HG03460 (cell line): ENCODE results near the gene KCNIP1.

Source experiments
- ATAC-seq: cut with Tn5 transposase; IDR thresholded peaks from one replicate; pipeline ENCODE4 v1.9.1; 2021; ENCODE audit not compliant: unreplicated experiment

The KCNIP1 gene

DNA sequence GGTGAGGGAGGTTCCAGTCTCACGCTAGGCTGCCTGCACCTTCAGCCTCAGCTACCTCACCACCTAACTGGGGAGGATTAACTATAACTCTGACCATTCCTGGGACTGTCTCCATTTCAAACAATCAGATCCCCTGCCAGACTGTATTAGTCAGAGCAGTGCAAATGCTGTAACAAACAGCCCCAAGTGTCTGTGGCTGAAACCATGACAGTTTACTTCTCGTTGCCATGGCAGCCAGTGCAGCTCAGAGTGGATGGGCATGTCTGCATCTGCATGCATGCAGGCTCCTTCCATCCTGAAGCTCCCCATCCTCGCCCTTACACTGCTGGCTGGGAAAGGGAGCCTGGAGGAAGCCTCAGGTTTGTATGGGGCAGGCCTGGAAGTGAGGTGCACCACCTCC is 86.7 kb downstream of the KCNIP1 start:
- no peak for ATAC-seq

DNA sequence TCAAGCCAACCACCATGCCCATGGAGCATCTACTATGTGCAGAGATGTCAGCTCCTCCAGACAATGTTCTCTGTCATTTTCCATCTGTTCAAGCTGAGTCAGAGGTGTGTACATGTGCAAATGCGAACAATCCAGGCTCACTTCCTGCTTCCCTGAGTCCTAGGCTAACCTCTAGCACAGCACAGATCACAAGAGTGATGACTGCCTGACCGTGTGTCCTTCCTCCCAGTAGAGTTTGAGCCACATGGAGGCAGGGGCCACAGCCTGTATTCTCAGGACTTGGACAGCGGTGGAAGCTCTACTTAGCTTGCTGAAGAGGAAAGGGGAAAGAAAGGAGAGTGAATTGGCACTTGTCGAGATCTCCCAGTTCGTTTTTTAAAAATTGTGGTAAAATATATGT is 87.2 kb downstream of the KCNIP1 start:
- no peak for ATAC-seq

DNA sequence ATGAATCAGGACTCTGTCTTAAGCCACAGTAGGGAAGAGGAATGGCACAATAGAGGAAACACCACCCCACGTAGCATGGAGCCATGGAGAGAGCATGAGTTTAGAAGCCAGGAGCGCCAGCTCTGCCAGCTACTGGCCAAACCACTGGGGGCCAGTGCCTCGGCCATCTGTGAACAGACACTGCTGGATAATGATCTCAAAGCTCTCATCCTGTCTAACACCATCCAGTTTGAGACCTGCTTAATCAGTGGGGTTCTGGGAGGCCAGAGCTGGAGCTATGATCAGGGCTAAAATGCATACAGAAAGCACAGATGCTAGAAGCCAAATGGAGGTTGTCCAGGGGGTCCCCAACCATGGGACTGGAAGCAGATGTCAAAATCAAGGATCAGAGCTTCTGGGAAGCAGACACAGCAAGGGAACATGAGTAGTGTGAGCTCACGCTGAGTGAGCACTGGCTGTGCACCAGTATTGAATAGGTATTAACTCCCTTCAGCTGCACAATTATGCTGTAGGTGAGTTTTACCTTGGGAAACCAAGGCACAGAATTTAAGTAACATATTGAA is 92.7 kb downstream of the KCNIP1 start:
- ATAC-seq = no peak

DNA sequence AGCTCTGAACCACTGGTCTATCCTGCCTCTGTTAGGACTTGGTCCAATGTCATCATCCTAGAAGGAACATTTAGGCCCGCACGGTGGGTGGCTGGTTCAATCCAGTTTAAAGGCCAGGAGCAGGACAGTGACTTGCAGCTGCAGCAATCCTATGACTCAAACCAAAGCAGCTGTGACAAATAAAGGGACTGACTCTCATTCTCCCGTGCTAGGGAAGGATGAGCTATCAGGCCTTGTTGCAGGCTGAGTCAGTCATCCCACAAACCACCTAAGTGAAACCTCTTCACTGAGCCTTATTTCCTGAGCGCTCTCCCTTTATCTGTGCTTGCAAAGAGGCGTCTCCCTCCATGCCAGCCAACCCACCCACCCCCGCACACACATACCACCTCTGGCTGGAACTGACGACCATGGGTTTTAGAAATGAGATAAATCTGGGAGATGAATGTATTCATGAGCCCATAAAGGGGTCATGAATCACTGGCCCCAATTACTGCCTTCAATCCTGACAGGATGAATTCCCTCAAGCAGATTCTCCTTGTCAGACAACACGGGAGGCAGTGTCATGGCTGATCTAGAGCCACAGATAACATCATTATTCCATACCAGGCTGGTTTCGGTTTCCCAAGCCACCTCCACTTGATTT is 93.4 kb downstream of the KCNIP1 start:
- no peak for ATAC-seq

DNA sequence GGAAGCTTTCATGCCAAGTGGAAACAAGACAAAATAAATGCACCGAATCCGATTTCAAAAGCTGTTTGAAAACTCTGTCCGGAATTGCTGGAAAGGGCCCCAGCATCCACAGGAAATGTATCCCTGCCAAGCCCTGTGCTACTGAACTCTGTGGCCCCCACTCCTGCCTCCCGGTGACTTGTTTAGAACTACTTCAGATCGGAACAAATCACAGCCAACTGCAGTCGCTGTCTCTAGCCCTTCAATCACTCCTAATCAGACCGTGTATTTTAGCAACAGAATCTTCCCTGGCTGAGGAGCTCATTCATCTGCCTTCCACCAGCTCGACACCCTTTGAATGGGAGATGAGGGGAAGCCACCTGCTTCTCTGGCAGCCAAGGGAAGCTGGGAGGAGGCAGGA is 94.1 kb downstream of the KCNIP1 start:
- no peak for ATAC-seq

DNA sequence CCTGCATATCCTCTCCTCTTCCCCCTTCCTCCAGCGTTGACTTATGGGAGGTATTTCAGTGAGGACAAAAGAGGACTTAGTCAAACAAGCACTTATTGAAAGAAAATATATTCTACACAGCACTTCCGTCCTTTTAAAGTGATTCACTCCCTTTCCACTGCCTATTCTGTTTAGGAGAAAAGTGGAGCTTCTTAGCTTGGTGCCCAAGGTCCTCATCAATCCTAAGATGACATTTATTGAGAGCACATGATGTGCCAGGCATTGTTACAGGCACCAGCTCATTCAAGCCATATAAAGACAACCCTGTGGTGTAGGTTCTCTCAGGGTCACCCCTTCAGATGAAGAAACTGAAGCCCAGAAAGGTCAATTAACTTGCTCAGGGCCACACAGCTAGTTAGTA is 95.9 kb downstream of the KCNIP1 start:
- ATAC-seq = no peak

DNA sequence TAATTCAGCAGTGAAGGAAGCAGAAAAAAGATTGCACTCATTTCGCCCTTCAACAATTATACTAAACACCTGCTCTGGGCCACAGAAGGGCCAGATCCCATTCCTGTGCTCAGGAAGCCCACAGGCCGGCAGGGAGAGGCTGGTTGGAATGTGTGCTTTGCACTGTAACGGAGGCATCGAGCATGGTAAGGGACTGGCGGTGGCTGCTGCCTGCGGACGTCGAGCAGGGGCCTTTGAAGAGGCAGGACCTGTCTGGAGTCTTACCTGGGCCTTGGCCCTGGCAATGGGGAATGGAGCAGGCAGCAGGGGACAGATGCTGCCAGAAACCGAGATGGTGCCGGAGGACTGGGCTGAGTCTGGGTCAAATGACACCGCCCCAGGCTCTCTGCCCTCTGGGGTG is 97.8 kb downstream of the KCNIP1 start:
- no peak for ATAC-seq

DNA sequence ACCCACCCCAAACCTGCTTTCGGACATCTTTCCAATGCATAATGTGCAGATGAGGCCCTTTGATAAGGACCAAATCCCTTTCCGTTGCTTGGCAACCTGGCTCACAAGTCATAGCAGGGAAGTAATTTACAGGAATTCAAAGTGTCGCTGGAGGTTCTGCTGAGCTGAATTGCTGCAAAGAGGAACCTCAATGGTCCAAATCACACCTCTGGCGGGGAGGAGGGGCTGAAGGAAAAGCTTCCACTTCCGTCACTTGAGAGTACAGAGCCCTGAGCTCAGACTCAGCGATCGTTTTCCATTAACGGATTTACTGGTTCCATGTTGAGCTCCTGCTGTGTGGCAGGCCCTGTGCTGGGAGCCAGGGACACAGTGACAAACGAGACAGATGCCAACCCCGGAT is 99.3 kb downstream of the KCNIP1 start:
- ATAC-seq = no peak

DNA sequence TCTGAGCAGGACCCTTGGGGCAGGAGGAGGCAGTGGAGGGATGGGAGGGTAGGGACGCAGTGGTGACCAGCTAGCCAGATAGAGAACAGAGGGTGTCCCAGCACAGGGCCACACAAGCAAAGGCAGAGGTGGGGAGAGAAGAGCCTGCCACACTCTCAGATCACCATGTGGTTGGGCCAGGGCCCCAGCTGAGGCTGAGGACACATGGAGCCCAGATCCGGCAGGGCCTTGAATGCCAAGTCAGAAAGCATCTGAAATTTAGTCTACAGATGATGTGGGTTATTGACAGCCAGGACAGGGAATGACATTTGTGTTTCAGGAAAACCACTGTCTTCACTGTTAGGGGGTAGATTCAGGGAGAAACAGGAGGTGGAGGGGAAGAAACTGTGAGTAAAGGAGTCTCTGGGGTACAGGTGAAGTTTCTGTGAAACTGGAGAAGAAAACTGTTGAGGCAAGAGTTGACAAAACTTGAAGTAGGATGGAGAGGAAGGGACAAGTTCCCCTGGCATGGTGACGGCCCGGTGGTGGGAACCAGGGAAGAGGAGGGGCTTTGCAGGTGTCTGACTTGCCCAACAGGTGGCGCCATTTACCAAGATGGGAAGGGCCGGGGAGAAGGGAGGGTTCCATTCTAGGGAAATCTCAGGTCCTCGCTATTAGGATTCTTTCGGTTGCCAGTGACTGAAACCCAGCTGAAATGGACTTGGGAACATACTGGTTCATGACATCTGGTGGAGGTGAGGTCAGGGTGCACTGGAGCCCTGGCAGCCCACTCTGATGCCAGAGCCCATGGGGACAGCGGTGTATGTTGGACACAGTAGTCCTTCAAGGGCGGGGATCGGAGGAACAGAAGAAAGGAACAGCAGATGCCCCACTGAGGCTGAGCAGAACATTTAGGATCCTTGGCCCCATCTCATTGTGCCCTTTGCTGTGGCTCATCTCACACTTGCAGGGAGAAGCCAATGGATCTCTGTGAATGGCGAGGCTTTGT is 100.1 kb downstream of the KCNIP1 start:
- ATAC-seq = no peak

DNA sequence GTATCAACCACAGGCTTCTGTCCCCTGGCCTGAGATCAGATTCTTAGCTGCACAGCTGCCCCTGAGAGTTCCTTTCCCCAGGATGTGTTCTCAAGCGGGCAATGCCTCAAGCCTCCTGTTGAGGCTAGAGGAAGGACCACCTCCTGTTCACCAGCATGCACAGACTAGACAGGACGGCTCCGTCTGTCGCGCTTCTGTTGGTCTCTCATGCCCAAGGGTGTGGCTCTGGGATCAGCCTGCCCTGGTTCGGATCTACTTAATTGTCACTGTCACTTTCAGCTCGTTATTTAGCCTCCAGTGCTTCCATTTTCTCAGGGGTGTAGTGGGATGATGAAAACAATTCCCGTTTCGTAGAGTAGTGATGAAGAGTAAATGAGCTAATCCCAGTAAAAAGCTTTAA is 103.1 kb downstream of the KCNIP1 start:
- no peak for ATAC-seq

DNA sequence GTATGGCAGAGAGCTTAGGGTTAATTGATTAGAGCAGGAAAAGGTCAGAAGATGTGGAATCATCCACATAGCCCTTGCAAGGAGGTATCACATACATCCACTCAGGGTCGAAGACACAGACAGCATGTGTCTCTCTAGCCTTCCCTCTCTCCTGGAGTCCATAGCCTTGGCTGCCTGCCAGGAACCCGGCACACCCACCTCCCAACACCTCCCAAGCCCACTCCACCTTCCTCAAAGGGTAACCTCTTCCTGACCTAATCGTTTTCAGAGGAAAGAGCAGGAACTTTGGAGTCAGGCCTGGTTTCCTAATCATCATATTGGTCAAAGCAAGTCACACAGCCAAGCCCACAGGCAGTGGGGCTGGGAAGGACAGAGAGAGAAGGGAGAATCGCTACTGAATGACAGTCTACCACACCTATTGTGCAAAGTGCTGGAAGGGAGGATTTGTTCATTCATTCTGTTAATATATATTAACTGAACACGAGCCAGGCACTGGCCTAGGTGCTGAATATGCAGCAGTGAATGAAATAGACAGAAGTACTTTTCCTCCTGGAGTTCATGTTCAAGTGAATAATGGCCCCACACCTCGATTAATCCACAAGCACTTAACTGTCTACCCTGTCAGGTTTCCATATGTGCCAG is 107.8 kb downstream of the KCNIP1 start:
- no peak for ATAC-seq

DNA sequence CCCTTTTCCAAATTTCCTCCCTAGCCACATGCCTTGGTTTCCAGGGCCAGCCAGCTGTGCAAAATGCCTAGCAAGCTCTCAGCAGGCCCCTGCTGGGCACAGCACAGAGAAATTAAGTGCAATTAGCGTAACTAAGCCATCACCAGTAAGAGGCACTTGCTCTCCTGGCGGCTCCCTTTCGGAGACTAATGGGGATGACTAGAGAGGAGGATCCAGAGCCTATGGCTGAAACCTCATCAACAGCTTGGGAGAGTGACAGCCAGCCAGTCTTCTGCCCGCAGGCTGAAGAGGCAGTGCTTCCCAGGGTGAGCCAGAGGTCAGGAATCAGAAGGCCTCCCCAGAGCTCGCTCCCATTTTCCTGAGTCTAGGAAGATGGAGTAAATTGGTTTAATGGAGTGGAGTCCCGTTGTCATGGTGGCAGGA is 108.4 kb downstream of the KCNIP1 start:
- ATAC-seq = no peak

DNA sequence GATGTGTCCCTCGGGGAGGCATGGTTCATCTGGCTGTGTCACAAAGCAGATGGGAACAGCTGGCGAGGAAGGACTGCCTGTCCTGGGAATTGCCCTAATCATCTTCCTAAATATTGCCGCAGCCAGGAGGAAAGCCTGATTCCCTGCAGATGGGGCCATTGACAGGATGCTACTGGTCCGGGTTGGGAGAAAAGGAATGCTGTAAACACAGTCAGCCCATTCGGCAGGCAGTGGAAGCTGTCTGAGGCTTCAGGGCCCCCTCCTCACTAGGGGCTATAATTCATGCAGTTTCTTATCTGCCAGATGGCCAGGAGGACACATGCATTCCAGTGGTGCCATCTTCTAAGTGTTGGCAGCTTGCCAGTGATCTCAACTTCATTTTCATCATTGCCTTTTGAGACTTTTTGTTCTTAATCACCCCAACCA is 110.3 kb downstream of the KCNIP1 start:
- no peak for ATAC-seq

DNA sequence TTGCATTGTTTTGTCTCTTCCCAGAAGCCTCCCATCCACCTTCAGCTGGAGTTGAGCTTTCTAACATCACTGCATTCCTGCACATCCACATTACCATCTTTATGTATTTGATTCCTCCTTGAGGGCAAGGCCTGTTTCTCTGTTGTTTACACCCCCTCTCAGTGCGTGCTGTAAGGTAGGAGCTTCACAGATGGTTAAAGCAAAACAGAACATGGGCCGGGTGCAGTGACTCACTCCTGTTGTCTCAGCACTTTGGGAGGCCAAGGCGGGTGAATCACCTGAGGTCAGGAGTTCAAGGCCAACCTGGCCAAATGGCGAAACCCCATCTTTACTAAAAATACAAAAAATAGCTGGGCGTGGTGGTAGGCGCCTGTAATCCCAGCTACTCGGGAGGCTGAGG is 110.9 kb downstream of the KCNIP1 start:
- no peak for ATAC-seq

DNA sequence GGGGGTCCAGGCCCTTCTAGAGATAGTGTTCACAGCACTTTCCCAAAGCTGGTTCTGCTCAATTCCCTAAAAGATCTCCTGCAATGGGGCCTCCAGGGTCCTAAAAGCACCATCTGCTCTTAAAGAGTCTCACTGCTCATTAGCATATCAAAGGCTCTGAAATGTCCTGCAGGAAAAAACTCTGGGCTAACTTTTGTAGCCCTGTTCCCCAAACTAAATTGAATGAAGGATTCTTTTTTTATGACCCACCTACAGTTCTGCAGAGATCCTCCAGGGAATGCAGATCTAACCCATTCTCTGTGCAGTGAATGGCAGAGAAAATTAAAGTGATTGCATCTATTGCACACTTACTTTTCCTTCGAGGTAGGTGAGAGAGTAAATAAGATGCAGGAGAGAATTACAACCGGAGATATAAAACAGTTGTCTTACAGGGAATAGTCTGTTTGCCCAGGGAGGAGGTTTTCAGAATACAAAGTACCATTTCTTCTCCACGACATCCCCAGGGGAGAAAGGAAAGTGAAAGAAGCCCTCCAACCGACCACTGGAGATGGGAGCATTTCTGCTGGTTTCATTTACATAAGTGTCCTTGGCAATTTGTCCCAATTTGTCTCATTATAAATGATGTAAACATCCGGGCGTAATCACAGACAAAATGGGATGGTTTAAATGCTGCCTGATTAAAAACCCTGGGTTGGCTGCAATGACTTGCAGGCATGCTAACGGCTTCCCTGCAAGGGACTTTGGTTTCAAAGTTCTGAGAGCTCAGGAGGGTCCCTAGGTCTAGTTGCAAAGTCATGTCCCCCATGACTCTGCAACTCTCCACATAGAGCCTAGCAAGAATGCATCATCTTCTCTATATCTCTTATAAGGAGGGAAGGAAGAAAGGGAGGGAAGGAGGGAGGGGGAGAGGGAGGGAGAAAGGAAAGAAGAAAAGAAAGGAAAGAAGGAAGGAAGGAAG is 114.0 kb downstream of the KCNIP1 start:
- ATAC-seq = no peak

DNA sequence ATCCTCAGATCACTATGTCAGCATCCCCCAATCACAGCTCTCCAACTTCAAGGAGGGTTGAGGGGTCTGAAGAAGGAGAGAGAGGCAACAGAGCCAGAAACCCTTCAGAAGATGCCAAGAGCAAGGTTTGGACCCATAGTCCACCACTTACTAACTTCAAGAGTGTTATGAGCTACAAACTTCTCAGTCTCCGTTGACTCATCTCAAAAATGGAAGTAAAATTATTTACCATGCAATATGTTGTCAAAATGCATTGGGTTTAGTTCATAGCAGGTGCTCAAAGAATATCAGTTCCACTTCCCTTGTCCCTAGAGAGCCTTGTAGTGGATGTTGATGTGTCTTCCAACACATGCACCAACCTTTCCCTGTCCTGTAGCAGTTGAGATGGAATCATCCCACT is 116.0 kb downstream of the KCNIP1 start:
- no peak for ATAC-seq

DNA sequence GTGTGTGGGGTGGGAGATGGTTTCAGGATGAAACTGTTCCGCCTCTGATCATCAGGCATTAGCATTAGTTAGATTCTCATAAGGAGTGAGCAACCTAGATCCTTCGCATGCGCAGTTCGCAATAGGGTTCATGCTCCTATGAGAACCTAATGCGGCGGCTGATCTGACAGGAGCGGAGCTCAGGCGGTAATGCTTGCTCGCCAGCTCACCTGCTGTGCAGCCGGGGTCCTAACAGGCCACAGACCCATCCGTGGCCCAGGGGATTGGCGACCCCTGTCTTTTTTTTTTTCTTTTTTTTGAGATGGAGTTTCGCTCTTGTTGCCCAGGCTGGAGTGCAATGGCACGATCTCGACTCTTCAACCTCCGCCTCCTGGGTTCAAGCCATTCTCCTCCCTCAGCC is 119.1 kb downstream of the KCNIP1 start:
- ATAC-seq = no peak

DNA sequence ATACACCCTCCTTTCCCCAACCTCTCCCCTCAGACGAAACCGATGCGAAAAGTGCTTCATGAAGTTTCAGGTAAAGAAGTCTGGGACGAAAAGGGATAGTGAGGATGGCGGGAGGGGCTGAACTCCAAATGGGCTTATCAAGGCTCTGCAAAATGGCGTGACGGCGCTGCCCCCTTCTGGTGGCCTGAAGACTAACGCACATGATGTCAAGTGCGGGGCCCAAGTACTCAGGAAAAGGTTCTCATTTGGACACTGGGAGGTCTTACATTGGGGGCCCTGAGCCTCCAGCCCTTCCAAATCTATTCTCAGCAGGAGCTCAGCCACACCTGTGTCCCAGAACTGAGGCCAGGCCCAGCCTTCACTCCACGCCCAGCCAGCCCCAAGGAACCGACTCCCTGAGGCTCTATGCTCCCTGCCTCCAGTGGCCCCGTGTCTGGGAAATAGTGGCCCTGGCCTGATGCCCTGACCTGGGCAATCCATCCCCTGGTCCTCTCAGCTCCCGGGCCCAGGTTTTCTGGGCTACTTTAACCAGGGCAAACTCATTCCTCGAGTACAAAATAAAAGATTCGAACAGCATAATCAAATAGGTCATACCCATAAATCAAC is 119.9 kb downstream of the KCNIP1 start:
- ATAC-seq = no peak

DNA sequence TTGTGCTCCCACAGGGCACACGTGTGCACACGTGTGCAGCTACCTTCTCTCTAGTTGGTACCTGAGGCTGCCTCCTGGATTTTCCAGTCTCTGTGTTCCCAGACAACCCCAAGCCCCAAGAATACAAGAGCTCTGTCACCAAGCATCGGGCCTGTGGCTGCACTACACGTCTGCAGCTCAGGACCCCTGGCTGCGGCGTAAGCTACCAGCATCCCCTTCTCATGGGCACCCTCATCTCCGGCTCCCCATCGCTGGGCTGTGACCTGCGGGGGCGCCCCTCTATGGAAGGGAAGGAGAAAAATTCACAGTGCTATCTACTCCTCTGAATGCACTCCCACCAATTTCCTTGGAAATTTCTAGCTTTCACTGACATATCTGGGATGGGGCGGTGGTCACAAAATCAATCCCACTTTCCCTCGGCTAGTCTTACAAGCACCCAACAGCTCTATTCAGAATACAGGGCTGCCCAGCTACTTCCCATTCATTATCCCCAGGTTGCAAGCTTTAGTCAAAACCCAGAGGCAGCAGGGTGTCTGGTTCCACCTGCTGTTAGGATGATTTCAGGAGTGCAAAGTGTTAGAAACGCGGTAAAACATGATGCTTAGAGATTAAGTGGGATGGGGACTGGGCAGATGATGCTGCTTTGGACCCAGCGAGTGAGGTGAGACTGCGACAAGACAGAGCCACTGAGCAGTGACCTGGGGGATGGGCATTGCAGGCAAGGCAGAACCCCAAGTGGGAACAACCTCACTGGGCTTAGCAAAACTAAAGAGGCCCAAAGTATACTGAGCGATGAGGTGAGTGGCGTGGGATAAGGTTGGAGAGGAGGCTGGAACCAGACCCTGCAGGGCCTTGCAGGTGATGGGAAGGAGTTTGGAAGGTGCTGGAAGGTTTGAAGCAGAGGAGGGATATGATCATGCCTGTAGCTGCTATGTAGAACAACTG is 121.7 kb downstream of the KCNIP1 start:
- ATAC-seq = no peak
